ENCODE data around the gene NKPD1.

The NKPD1 gene

DNA sequence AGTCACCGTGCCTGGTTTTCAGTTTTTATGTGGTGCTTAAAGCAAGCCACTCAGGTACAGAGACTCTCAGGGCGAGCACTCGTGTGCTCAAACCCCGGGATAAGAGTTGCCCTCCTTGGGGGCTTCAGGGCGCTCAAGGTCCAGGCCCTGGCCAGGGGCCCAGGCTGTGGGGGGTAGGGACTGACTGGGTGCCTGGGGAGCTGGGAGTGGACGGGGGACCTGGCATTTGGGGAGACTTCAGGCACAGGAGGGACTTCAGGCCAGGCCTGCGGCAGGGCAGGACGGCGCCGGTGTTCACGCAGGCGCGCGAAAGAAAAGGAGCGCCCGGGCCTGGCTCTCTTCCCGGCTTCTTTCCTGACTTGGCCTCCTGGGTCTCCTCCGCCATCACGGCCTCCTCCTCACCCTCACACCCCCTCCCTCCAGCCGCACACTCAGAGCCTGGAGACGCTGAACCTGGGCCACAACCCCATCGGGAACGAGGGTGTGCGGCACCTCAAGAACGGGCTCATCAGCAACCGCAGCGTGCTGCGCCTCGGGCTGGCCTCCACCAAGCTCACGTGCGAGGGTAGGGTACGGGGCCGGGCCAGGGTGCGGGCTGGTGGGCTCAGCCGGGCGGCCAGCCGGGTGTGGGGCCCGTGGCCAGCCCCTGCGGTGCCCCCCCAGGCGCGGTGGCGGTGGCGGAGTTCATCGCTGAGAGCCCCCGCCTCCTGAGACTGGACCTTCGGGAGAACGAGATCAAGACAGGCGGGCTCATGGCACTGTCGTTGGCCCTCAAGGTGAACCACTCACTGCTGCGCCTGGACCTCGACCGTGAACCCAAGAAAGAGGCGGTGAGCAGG, 16.1 kb downstream of the NKPD1 start:
- TF ChIP-seq CTCF (IDR thresholded peaks at IDR 0.05) = no peak

DNA sequence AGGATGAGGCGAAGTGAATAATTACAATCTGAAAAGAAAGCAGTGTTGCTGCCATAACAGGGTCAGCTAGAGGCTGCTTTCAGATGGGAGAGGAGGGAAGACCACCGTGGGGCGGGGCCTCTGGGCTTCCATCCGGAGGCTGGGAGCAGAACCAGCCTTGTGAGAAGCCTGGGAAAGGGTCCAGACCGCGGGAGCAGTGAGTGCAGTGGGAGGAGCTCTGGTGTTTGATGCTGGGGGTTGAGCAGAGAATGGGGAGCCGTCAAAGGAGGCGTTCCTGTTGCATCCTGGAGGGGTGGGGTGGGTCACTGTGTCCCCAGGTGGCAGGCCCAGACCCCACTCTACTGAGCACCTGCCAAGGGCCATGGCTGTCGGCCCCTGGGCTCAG, 18.1 kb downstream of the NKPD1 start:
- no peak for TF ChIP-seq CTCF (IDR thresholded peaks at IDR 0.05)

- no peak for TF ChIP-seq CTCF (IDR thresholded peaks at IDR 0.05)
Observed at GRCh38 chr19:45142016-45142725, 18.6 kb downstream of the NKPD1 start.

- no peak for TF ChIP-seq CTCF (IDR thresholded peaks at IDR 0.05)
Observed at GRCh38 chr19:45141203-45141900, 19.4 kb downstream of the NKPD1 start.

DNA sequence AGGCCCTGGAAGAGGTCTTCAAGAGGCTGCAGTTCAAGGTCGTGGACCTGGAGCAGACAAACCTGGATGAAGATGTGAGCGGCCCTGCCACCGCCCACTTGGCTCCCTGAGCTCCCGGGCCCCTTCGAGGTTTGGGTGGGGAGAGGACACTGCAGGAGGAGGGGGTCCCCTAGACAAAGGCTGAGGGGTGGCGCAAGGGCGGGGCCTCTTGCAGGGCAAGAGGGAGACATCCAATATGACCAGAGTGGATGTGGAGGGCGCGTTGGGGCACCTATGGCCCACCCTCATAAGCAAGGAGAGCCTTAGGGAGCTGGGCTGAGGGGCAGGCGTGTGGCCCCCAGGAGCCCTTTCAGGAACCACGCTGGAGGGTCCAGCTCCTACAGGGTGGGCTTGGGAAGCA, 20.2 kb downstream of the NKPD1 start:
- TF ChIP-seq CTCF (IDR thresholded peaks at IDR 0.05) = no peak

GRCh38 chr19:45140144-45140503, 20.7 kb downstream of the NKPD1 start:
- no peak for TF ChIP-seq CTCF (IDR thresholded peaks at IDR 0.05)

DNA sequence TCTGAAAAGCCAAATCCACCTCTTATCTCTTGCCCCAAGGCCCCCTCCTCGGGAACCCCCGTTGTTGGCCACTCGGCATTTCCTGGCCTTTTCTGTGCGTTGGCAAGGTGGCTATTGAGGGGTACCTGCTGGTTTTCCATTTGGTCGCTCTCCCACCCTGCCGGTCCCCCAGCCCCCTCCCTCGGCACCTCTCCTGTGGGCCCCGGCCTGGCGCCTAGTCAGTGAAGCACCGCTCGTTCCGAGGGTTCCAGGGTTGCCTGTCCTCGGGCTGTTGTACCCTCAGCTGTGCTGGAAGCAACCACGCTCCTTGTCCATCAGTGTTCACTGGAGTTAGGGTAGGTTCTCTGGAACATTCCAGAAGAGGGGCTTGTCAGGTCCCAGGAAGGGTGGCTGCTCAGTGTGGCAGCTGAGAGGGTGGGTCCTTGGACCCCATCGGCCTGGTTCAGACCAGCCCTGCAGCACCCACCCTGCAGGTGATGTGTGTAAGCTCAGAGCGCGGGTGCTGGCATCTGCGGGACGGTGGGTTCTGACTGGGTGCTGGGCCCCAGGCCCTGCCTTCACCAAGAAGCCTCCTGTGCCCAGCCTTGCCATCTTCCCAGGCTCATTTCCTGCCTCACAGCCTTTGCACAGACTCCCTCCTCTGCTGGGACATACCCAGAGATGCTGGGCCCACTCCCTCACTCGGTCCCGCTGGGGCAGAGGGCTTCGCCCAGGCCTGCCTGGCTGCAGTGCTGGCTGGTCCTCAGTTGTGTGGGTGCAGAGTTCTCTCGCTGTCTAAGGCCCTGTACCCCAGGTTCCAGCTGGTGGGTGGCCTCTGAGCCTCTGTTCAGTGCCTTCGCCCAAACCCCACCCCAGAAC, 21.3 kb downstream of the NKPD1 start:
- TF ChIP-seq CTCF (IDR thresholded peaks at IDR 0.05) = no peak

All from LNCAP (cell line).